GM12878 (cell line): ENCODE data around the gene REPIN1. TPM values are rescaled to one million over a fixed set of nuclear protein-coding genes. Genes with fewer than 3 reads are reported as not detected.

ENCODE experiments used
- BCL11A ChIP-seq: IDR thresholded peaks from 2 replicates; pipeline ENCODE4 v1.6.1; 2011; ENCODE audit warnings: low read depth, low read length
- BHLHE40 ChIP-seq, 2 experiments: fragments of 450-650 bp in 1 of 2; IDR thresholded peaks; 2 replicates each; pipeline ENCODE4 v1.6.1; 2011 to 2017; ENCODE audit warnings: low read depth in 2 of 2, borderline replicate concordance in 1 of 2, improper control_type of control experiment in 1 of 2, low read length in 1 of 2, mild to moderate bottlenecking in 1 of 2
- CBX5 ChIP-seq: sonication (generic); IDR thresholded peaks from 2 replicates; pipeline ENCODE4 v1.6.1; 2016; ENCODE audit warnings: low read depth, moderate library complexity, mild to moderate bottlenecking, inconsistent platforms
- CHD1 ChIP-seq: IDR thresholded peaks from 2 replicates; pipeline ENCODE4 v1.6.1; 2012; ENCODE audit warnings: low read depth, low read length, improper control_type of control experiment
- CREB1 ChIP-seq: IDR thresholded peaks from 2 replicates; pipeline ENCODE4 v1.6.1; 2012; ENCODE audit warnings: low read depth, mild to moderate bottlenecking, inconsistent platforms
- EP300 ChIP-seq, 2 experiments: fragments of 150-350 bp in 1 of 2; IDR thresholded peaks; 2 replicates each; pipeline ENCODE4 v1.6.1; 2011 to 2012; ENCODE audit warnings: low read depth in 2 of 2, low read length in 2 of 2, borderline replicate concordance in 1 of 2, improper control_type of control experiment in 1 of 2, inconsistent platforms in 1 of 2; ENCODE audit not compliant: control insufficient read depth in 1 of 2
- IRF4 ChIP-seq: IDR thresholded peaks from 2 replicates; pipeline ENCODE4 v1.6.1; 2011; ENCODE audit warnings: low read depth, low read length
- JUND ChIP-seq: IDR thresholded peaks from 2 replicates; pipeline ENCODE4 v1.6.1; 2012; ENCODE audit warnings: low read depth, mild to moderate bottlenecking, low read length, improper control_type of control experiment, moderate library complexity
- KLF5 ChIP-seq: fragments of 450-650 bp; IDR thresholded peaks from 2 replicates; pipeline ENCODE4 v1.6.1; 2014; ENCODE audit warnings: mild to moderate bottlenecking; ENCODE audit not compliant: partially characterized antibody
- MYB ChIP-seq: fragments of 150-350 bp; IDR thresholded peaks from 2 replicates; pipeline ENCODE4 v1.6.1; 2014; ENCODE audit warnings: mild to moderate bottlenecking, low read depth, low read length, borderline replicate concordance
- NFIC ChIP-seq: IDR thresholded peaks from 2 replicates; pipeline ENCODE4 v1.6.1; 2012; ENCODE audit warnings: low read depth, mild to moderate bottlenecking, inconsistent platforms, low read length, moderate library complexity
- PML ChIP-seq: IDR thresholded peaks from 2 replicates; pipeline ENCODE4 v1.6.1; 2012; ENCODE audit warnings: low read length, inconsistent platforms
- RAD21 ChIP-seq: IDR thresholded peaks from 2 replicates; pipeline ENCODE4 v1.6.1; 2011; ENCODE audit warnings: mild to moderate bottlenecking, low read depth, low read length, moderate library complexity; ENCODE audit not compliant: insufficient read depth
- RB1 ChIP-seq: fragments of 450-650 bp; formaldehyde crosslinking; IDR thresholded peaks from 2 replicates; pipeline ENCODE4 v1.6.1; 2017; ENCODE audit warnings: mild to moderate bottlenecking, borderline replicate concordance
- RCOR1 ChIP-seq: conservative IDR thresholded peaks from 2 replicates; pipeline ENCODE4 v1.6.1; 2012; ENCODE audit warnings: low read depth, low read length, improper control_type of control experiment
- RFX5 ChIP-seq: IDR thresholded peaks from 2 replicates; pipeline ENCODE4 v1.6.1; 2011; ENCODE audit warnings: low read depth, low read length, improper control_type of control experiment
- SMC3 ChIP-seq: IDR thresholded peaks from 2 replicates; pipeline ENCODE4 v1.6.1; 2011; ENCODE audit warnings: low read length, improper control_type of control experiment, borderline replicate concordance
- STAT1 ChIP-seq: fragments of 450-650 bp; conservative IDR thresholded peaks from 2 replicates; pipeline ENCODE4 v1.6.1; 2014; ENCODE audit warnings: antibody characterized with exemption, mild to moderate bottlenecking
- TCF3 ChIP-seq: IDR thresholded peaks from 2 replicates; pipeline ENCODE4 v1.6.1; 2012; ENCODE audit warnings: low read depth, mild to moderate bottlenecking, low read length, borderline replicate concordance; ENCODE audit not compliant: insufficient read depth
- USF1 ChIP-seq: IDR thresholded peaks from 2 replicates; pipeline ENCODE4 v1.6.1; 2011; ENCODE audit warnings: borderline replicate concordance, low read depth, mild to moderate bottlenecking, moderate library complexity, mixed read lengths, low read length; ENCODE audit not compliant: insufficient read depth; ENCODE audit errors: extremely low read length
- USF2 ChIP-seq: IDR thresholded peaks from 2 replicates; pipeline ENCODE4 v1.6.1; 2011; ENCODE audit warnings: low read depth, low read length, improper control_type of control experiment, borderline replicate concordance
- ZBTB11 ChIP-seq: fragments of 450-650 bp; formaldehyde crosslinking; IDR thresholded peaks from 2 replicates; pipeline ENCODE4 v1.5.0; 2022; ENCODE audit warnings: mild to moderate bottlenecking, missing genetic modification characterization
- ZNF24 ChIP-seq: fragments of 450-650 bp; IDR thresholded peaks from 2 replicates; pipeline ENCODE4 v1.6.1; 2017; ENCODE audit warnings: antibody characterized with exemption, mild to moderate bottlenecking
- ZZZ3 ChIP-seq: IDR thresholded peaks from 2 replicates; pipeline ENCODE4 v1.6.1; 2011; ENCODE audit warnings: low read depth; ENCODE audit not compliant: control insufficient read depth, insufficient read length
- polyA plus RNA-seq, 11 experiments: library from polyadenylated mRNA; depleted of rRNA in 4 of 11; unstranded in 6 of 11; stranded (reverse) in 5 of 11; fragments of >200 nt; fragmentation: Nextera tagmentation in 4 of 11; fragmentation: Illumina TruSeq in 1 of 11; extraction: Ambion mirVana in 4 of 11; extraction: Trizol in 1 of 11; gene quantifications; 1 replicate in 1 of 11; 2 replicates in 10 of 11; pipeline versions ENCODE4 v1.2.1 to v1.2.3, GENCODE V29; 2011 to 2016; ENCODE audit warnings: inconsistent platforms in 2 of 11, missing spikeins in 2 of 11, low read depth in 1 of 11
- total RNA-seq, 4 experiments: library from RNA; depleted of rRNA in 3 of 4; stranded (reverse); fragments of >200 nt in 3 of 4; fragmentation: Illumina TruSeq in 1 of 4; extraction: Trizol in 1 of 4; gene quantifications; 2 replicates each; pipeline versions ENCODE4 v1.2.1 to v1.2.3, GENCODE V29; 2013 to 2021

Gene REPIN1
- total and polyA plus RNA-seq, 10 of the 15 experiments (the other 5 are each of a cell fraction or from before 2014, with no cell fraction given): 5.1 to 172 (median 76.9) TPM

DNA sequence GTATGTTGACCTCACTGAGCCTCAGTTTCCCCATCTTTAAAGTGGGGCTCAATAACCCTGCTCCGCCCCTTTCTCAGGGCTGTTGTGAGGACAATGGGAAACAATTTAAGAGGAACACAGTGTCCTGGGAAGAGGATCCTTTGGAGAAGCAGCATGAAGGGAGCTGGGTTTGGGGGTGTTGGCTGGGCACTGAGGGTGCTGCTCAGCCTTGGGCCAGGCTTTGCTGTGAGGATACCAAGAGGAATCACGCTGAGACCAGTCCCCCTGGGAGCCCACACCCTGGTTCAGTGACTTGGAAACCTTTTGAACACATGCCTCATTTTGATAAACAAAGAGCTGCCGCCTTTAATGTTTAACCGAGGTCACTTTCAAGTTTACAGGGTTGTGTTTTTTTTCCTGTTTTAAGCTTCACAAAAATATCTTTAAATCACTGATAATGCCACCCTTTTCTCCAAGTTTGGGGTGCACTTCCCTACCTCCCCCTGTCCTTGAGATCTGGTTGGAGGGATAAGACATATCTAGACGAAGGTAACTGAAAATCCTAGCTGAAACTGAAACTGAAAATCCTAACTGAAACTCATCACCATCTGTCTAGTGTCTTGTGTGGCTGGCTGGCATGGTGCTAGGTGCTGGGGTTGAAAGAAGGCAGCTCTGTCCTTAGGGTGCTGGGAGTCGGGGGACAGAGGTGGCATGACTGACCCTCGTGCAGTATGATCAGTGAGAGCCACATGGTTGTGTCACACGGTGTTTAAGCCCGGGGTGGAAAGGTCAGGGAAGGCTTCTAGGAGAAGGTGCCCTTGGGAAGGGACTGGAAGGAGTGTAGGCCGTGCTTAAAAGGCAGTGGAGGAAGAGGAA lies 38.2 kb downstream of the REPIN1 start (continued):
- TF ChIP-seq STAT1: no peak
- no peak for TF ChIP-seq USF2
- no peak for TF ChIP-seq PML
- TF ChIP-seq BHLHE40 (IDR thresholded peaks at IDR 0.05; ENCODE audit: borderline replicate concordance in 1 of 2, low read depth in 2 of 2, low read length in 1 of 2): peak in 1 of 2 experiments; percentile 38; a peak in 1 of 4 replicates
- TF ChIP-seq SMC3: no peak
- TF ChIP-seq RAD21: no peak
- no peak for TF ChIP-seq ZZZ3
- TF ChIP-seq ZNF24: no peak
- TF ChIP-seq JUND: no peak
- TF ChIP-seq KLF5: no peak
- TF ChIP-seq BCL11A: 0 out of 2 replicates have a peak, but pooled peaks have one; percentile 46
- TF ChIP-seq RB1: no peak
- TF ChIP-seq ZBTB11 (CRISPR knock-in tag): no peak
- TF ChIP-seq MYB: no peak
- no peak for TF ChIP-seq RFX5
- no peak for TF ChIP-seq CREB1
- TF ChIP-seq IRF4: peak; percentile 78
- TF ChIP-seq EP300 (IDR thresholded peaks at IDR 0.05; ENCODE audit: borderline replicate concordance in 1 of 2, control insufficient read depth in 1 of 2, low read depth in 2 of 2, low read length in 2 of 2): peak in 1 of 2 experiments; percentile 6; a peak in 2 of 4 replicates
- TF ChIP-seq TCF3: no peak
- TF ChIP-seq NFIC: no peak
- TF ChIP-seq CBX5: no peak
- TF ChIP-seq USF1: no peak
- TF ChIP-seq RCOR1: no peak; the same call in 1 of the 2 replicates
- TF ChIP-seq CHD1: no peak
